ENCODE results near the gene C1R.

Gene C1R

DNA sequence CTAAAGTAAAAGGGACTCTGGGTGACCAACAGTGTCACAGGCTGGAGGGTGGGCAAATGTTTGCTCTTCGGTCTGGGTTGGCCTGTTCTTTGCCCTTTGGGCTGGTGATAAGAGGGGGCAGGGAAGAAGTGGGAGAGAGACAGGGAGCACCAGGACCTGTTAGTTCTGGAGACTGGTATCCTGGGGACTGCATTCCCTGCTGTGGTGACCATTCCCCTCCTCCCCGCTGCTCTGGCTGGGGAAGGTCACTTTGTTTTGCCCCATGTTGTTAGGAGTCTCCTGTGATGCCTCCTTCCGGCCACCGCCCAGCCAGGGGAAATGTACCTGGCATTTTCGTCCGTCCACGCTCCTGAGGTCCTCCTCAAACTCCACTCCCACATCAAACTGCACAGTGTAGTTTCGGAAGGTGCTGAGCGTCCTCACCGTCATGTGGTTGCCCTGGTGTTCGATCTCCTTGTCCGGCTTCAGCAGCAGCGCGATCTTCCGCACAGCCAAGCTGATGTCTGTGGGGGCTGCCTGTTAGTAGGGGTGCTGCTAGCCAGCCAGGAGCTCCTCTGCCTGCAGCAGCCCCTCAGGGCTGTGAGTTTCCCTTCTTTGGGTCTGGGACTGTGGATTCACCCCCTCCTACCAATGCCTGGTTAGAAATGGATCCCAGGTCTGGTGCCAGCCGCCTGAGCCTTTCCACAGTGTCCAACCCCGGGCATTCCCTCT lies 35.8 kb upstream of the C1R start:
- no peak for DNase-seq (ENCODE audit: low read depth in 1 of 2, low spot score in 1 of 2)
- Histone ChIP-seq H3K27me3 (ENCODE audit: insufficient read depth, poor library complexity, severe bottlenecking) (peaks cover 33% of the 10 kb centered on the region), H3K27ac (replicated peaks) (no peak overlapping the region), H3K4me3 (replicated peaks; ENCODE audit: insufficient read depth, low read length) (no peak overlapping the region)
- no peak for TF ChIP-seq POLR2AphosphoS5 (IDR thresholded peaks at IDR 0.05; ENCODE audit: low read depth)
- no peak for TF ChIP-seq GABPA (IDR thresholded peaks at IDR 0.05; ENCODE audit: low read depth)
- TF ChIP-seq, protein P1, sequence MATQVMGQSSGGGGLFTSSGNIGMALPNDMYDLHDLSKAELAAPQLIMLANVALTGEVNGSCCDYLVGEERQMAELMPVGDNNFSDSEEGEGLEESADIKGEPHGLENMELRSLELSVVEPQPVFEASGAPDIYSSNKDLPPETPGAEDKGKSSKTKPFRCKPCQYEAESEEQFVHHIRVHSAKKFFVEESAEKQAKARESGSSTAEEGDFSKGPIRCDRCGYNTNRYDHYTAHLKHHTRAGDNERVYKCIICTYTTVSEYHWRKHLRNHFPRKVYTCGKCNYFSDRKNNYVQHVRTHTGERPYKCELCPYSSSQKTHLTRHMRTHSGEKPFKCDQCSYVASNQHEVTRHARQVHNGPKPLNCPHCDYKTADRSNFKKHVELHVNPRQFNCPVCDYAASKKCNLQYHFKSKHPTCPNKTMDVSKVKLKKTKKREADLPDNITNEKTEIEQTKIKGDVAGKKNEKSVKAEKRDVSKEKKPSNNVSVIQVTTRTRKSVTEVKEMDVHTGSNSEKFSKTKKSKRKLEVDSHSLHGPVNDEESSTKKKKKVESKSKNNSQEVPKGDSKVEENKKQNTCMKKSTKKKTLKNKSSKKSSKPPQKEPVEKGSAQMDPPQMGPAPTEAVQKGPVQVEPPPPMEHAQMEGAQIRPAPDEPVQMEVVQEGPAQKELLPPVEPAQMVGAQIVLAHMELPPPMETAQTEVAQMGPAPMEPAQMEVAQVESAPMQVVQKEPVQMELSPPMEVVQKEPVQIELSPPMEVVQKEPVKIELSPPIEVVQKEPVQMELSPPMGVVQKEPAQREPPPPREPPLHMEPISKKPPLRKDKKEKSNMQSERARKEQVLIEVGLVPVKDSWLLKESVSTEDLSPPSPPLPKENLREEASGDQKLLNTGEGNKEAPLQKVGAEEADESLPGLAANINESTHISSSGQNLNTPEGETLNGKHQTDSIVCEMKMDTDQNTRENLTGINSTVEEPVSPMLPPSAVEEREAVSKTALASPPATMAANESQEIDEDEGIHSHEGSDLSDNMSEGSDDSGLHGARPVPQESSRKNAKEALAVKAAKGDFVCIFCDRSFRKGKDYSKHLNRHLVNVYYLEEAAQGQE (IDR thresholded peaks at IDR 0.05; ENCODE audit: insufficient replicate concordance, low read depth) = no peak
- no peak for TF ChIP-seq SPI1 (IDR thresholded peaks at IDR 0.05; ENCODE audit: borderline replicate concordance, low read depth)
- TF ChIP-seq CTCF (IDR thresholded peaks at IDR 0.05; ENCODE audit: insufficient read depth, low read length) = no peak

DNA sequence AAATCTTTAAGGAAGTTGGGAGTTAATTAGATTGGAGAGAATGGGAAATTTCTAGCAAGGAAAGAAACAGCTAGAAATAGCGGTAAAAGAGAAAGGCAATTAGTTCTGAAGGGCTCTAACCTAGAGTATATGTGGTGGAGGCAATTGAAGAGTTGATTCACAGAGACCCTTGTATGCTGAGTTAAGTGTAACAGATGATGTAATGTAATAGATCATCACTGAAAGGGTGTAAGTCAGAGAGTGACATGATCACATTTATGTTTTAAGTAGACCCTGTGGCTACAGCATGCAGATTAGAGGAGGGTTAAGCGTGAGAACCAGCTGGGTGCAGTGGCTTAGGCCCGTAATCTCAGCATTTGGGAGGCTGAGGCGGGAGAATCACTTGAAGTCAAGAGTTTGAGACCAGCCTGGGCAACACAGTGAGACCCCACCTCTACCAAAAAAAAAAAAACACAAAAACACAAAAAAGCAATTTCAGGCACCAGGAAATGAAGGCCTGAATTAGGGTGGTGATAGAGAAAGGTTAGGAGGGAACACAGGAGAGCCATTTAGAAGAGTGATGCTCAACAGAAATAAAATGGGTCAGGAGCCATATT lies 33.5 kb upstream of the C1R start:
- Histone ChIP-seq H3K27ac (replicated peaks) (no peak overlapping the region), H3K4me3 (replicated peaks; ENCODE audit: insufficient read depth, low read length) (no peak overlapping the region), H3K27me3 (ENCODE audit: insufficient read depth, poor library complexity, severe bottlenecking) (peaks cover 22% of the 10 kb centered on the region)
- TF ChIP-seq GABPA (IDR thresholded peaks at IDR 0.05; ENCODE audit: low read depth) = no peak
- no peak for TF ChIP-seq POLR2AphosphoS5 (IDR thresholded peaks at IDR 0.05; ENCODE audit: low read depth)
- TF ChIP-seq SPI1 (IDR thresholded peaks at IDR 0.05; ENCODE audit: borderline replicate concordance, low read depth) = no peak
- TF ChIP-seq, protein P1 (IDR thresholded peaks at IDR 0.05; ENCODE audit: insufficient replicate concordance, low read depth) = no peak
- no peak for TF ChIP-seq CTCF (IDR thresholded peaks at IDR 0.05; ENCODE audit: insufficient read depth, low read length)
- no peak for DNase-seq (ENCODE audit: low read depth in 1 of 2, low spot score in 1 of 2)

DNA sequence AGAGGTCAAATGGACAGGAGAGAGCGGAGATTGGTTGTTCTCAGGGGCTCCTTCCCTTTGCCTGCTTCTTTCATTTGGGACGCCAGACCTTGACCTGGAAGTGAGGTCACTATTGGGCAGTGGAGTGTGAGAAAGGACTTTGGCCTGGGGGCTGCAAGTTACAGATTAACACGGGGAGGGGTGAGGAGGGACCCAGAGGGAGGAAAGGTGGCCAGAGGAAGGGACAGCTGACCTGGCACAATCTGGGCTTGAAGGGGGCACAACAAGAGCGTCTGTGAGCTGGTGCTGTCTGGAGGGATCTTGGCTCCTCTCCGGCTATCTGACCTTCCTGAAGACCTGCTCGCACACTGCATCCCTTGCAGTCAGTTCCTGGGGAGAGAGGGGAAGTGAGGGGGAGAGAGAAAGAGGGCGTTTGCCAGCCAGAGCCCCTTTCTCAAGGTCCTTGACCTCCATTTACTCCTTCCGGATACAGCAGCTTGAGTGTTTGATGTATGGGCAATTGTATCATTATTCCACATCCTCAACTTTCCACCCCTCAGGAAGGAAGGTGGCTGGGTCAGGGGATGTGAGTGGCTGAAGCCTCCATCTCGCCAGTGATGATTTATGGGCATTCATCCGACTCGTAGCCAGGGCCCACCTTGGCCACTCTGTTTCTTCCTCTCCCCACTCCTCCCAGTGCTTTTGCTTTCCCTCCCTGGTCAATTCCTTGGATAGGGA lies 31.7 kb upstream of the C1R start:
- H3K27ac ChIP-seq (replicated peaks) = no peak overlapping the region
- H3K4me3 ChIP-seq (replicated peaks; ENCODE audit: insufficient read depth, low read length) = no peak overlapping the region
- no peak for TF ChIP-seq POLR2AphosphoS5 (IDR thresholded peaks at IDR 0.05; ENCODE audit: low read depth)
- no peak for TF ChIP-seq CTCF (IDR thresholded peaks at IDR 0.05; ENCODE audit: insufficient read depth, low read length)
- TF ChIP-seq, protein P1 (IDR thresholded peaks at IDR 0.05; ENCODE audit: insufficient replicate concordance, low read depth) = no peak
- no peak for TF ChIP-seq SPI1 (IDR thresholded peaks at IDR 0.05; ENCODE audit: borderline replicate concordance, low read depth)
- TF ChIP-seq GABPA (IDR thresholded peaks at IDR 0.05; ENCODE audit: low read depth) = no peak
- H3K27me3 ChIP-seq (ENCODE audit: insufficient read depth, poor library complexity, severe bottlenecking) = peaks cover 6% of the 10 kb centered on the region
- no peak for DNase-seq (ENCODE audit: low read depth in 1 of 2, low spot score in 1 of 2)
